Gastroesophageal sphincter (tissue), 4 donors: ENCODE measurements around the gene CCDC47. TPM values are rescaled to one million over a fixed set of nuclear protein-coding genes. Genes with fewer than 3 reads are reported as not detected.

Source experiments
- ATAC-seq: fragments of 150-250 bp; one replicate; pipeline ENCODE4 v1.9.1; 2016; ENCODE audit warnings: mild to moderate bottlenecking, moderate library complexity
- H3K27ac ChIP-seq, 4 donors: fragments of 200-600 bp; sonication (generic) in 3 of 4; 1 replicate in 3 of 4; 2 replicates in 1 of 4; pipeline ENCODE4 v1.5.1; 2016 to 2019
- H3K27me3 ChIP-seq: fragments of 200-600 bp; sonication (generic); one replicate; pipeline ENCODE4 v1.5.1; 2019
- H3K36me3 ChIP-seq, 2 donors: fragments of 200-600 bp; sonication (generic); one replicate each; pipeline ENCODE4 v1.5.1; 2019; ENCODE audit warnings: control low read depth in 1 of 2
- H3K4me1 ChIP-seq, 3 donors: fragments of 200-600 bp; sonication (generic); 1 replicate in 2 of 3; 2 replicates in 1 of 3; pipeline ENCODE4 v1.5.1; 2016 to 2019; ENCODE audit warnings: control low read depth in 2 of 3
- H3K4me3 ChIP-seq, 2 donors: fragments of 200-600 bp; sonication (generic); one replicate each; pipeline ENCODE4 v1.5.1; 2019; ENCODE audit warnings: mild to moderate bottlenecking in 1 of 2, moderate library complexity in 1 of 2
- H3K9me3 ChIP-seq, 3 donors: fragments of 200-600 bp; sonication (generic); one replicate each; pipeline ENCODE4 v1.5.1; 2017 to 2019; ENCODE audit warnings: control low read depth in 2 of 3
- EP300 ChIP-seq: sonication (generic); formaldehyde crosslinking; IDR thresholded peaks from one replicate; pipeline ENCODE4 v1.6.1; 2017; ENCODE audit warnings: antibody characterized with exemption, mild to moderate bottlenecking
- POLR2A ChIP-seq, 2 donors: fragments of 450-650 bp; IDR thresholded peaks; one replicate each; pipeline ENCODE4 v1.6.1; 2017; ENCODE audit warnings: antibody characterized with exemption in 2 of 2, mild to moderate bottlenecking in 2 of 2, moderate library complexity in 1 of 2
- POLR2AphosphoS5 ChIP-seq: sonication (generic); formaldehyde crosslinking; IDR thresholded peaks from one replicate; pipeline ENCODE4 v1.6.1; 2017; ENCODE audit warnings: antibody characterized with exemption
- WGBS, 2 donors: methylation state at CpG; one replicate each; pipeline ENCODE4 v1.1.5; 2018; ENCODE audit warnings: low coverage in 1 of 2; 5-methylcytosine and 5-hydroxymethylcytosine counted together
- total RNA-seq, 4 donors: library from RNA; depleted of rRNA; stranded (reverse); fragments of >200 nt; gene quantifications; one replicate each; pipeline ENCODE4 v1.1.0, GENCODE V29; 2016
- TF ChIP-seq, protein P1 (sequence below), 4 experiments: fragments of 200-600 bp in 2 of 4; fragments of 450-650 bp in 2 of 4; sonication (generic) in 1 of 4; IDR thresholded peaks; one replicate each; pipeline ENCODE4 v1.5.1; 2017 to 2019; ENCODE audit warnings: antibody characterized with exemption in 4 of 4, mild to moderate bottlenecking in 2 of 4, moderate library complexity in 2 of 4

The CCDC47 gene
- total RNA-seq, 4 donors from 2014 or later = 53.1 to 62.0 (median 58.9) TPM

DNA sequence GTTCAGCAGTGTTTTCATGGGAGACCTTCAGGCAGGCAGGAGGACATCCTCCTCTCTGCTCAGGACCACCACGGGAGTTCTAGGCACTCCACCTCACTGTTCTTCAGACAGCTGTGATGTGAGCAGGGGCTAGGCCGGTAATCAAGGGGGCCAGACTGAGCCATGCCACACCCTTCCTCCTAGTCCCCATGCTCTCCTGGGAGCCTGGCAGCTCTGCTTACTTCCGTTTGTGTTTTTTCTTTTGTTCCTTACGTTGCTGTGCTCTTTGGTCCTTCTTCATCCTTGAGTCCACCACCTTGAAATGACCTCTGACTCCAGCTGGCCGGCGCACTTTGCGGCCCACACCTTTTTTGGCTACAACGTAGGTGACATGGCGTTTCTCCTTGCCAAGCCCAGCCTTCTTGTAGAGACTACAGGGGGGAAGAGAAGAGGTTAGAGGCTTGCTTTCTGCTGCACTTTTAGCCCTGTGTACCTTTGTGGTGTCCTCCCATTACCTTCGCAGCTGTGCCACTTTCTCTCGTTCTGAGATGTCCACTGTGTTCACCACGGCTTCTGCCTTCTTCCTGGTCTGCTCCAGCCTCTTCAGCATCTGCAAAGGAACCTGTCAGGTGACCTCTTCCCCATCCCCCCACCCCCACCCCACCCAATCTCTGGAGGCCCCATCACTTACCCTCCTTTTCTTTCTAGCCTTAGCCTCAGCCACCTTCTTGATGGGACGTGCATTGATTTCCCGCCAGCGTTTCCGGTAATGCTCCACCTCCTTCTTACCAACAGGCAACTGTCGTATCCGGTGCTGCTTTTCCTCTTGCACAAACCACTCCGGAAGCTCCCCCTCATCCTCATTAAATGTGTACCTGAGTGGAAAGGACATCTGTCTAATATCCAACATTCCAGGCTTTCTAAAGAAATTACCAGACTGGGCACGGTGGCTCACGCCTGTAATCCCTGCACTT lies 46.5 kb upstream of the CCDC47 start:
- Histone ChIP-seq H3K4me1 (peaks cover 0 to 5% (median 0%) of the 10 kb centered on the region in 3 donors), H3K9me3 (no peaks in the 10 kb centered on the region), H3K4me3 (no peak overlapping the region), H3K36me3 (peaks cover 4 to 100% of the 10 kb centered on the region in 2 donors), H3K27ac (peak overlapping the region in 2 of 4 donors; percentile 35 to 36), H3K27me3 (no peaks in the 10 kb centered on the region)
- WGBS, 2 donors = 65 to 68% methylated on average over 6 to 19 of the region's 21 CpGs
- TF ChIP-seq, protein P1, sequence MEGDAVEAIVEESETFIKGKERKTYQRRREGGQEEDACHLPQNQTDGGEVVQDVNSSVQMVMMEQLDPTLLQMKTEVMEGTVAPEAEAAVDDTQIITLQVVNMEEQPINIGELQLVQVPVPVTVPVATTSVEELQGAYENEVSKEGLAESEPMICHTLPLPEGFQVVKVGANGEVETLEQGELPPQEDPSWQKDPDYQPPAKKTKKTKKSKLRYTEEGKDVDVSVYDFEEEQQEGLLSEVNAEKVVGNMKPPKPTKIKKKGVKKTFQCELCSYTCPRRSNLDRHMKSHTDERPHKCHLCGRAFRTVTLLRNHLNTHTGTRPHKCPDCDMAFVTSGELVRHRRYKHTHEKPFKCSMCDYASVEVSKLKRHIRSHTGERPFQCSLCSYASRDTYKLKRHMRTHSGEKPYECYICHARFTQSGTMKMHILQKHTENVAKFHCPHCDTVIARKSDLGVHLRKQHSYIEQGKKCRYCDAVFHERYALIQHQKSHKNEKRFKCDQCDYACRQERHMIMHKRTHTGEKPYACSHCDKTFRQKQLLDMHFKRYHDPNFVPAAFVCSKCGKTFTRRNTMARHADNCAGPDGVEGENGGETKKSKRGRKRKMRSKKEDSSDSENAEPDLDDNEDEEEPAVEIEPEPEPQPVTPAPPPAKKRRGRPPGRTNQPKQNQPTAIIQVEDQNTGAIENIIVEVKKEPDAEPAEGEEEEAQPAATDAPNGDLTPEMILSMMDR (IDR thresholded peaks at IDR 0.05) = no peak
- TF ChIP-seq EP300 (no peak), POLR2AphosphoS5 (no peak), POLR2A (IDR thresholded peaks at IDR 0.05) (no peak)
- ATAC-seq = no peak

DNA sequence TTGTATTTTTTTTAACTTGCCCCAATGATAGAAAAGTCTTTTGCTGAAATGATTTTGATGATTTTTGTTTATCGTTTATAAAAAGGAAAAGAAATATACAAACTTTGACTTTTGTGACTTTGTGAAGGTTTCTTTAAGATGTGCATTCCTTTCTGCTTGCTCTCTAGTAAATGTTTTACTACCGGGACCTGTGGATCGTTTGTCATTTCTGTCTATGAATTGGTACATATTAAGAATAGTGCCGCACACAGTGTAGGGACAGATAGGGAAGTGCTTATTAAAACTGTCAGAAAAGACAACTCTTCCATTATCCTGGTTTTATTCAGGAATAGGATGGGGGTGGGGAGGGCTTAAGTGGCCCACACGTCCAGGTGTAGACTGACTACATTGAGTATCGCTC lies 45.7 kb upstream of the CCDC47 start:
- WGBS, 2 donors = 49 to 60% methylated on average over 5 to 6 of the region's 6 CpGs
- Histone ChIP-seq H3K4me3 (no peak overlapping the region), H3K27ac (no peak overlapping the region), H3K4me1 (no peaks in the 10 kb centered on the region), H3K36me3 (peaks cover 4 to 100% of the 10 kb centered on the region in 2 donors), H3K27me3 (no peaks in the 10 kb centered on the region), H3K9me3 (no peaks in the 10 kb centered on the region)
- TF ChIP-seq EP300 = no peak
- TF ChIP-seq POLR2A (IDR thresholded peaks at IDR 0.05) = no peak
- TF ChIP-seq, protein P1 (IDR thresholded peaks at IDR 0.05) = no peak
- no peak for TF ChIP-seq POLR2AphosphoS5
- ATAC-seq = no peak

DNA sequence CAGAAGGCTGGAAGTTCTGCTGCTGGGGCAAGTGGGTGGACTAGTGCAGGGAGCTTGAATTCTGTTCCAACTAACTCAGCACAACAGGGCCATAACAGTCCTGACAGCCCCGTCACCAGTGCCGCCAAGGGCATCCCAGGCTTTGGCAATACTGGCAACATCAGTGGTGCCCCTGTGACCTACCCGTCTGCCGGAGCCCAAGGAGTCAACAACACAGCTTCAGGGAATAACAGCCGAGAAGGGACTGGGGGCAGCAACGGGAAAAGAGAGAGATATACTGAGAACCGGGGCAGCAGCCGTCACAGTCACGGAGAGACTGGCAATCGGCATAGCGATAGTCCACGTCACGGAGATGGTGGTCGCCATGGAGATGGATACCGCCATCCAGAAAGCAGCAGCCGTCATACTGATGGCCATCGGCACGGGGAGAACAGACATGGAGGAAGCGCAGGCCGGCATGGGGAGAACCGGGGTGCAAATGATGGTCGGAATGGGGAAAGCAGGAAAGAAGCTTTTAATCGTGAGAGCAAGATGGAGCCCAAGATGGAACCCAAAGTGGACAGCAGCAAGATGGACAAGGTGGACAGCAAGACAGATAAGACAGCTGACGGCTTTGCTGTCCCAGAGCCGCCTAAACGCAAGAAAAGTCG lies 44.5 kb upstream of the CCDC47 start:
- Histone ChIP-seq H3K36me3 (peaks cover 4 to 100% of the 10 kb centered on the region in 2 donors), H3K9me3 (no peaks in the 10 kb centered on the region), H3K27me3 (no peaks in the 10 kb centered on the region), H3K4me3 (no peak overlapping the region), H3K27ac (no peak overlapping the region), H3K4me1 (no peaks in the 10 kb centered on the region)
- TF ChIP-seq EP300 (no peak), POLR2A (IDR thresholded peaks at IDR 0.05) (no peak), POLR2AphosphoS5 (no peak)
- TF ChIP-seq, protein P1 (IDR thresholded peaks at IDR 0.05) = no peak
- ATAC-seq = no peak
- WGBS, 2 donors = 85 to 90% methylated on average over 4 to 10 of the region's 27 CpGs

DNA sequence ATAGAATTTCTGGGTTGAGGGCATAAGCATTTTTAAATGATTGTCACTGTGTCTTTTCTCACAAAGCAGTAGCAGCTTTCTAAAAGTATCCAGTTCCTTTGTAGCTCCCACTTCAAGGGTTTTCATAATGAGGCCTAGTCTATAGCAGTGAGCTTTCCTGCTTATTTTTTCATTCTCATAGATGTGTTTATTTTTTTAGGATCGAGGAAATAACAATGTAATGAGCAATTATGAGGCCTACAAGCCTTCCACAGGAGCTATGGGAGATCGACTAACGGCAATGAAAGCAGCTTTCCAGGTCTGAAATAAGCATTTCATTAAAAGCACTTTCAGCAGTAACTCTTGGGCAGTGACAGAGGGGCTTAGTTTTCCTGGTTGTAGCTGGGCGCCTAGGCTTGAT lies 43.3 kb upstream of the CCDC47 start:
- no peaks in the 10 kb centered on the region for H3K4me1 ChIP-seq
- H3K36me3 ChIP-seq = peaks cover 6 to 100% of the 10 kb centered on the region in 2 donors
- H3K27ac ChIP-seq = no peak overlapping the region
- H3K4me3 ChIP-seq = no peak overlapping the region
- TF ChIP-seq POLR2A (IDR thresholded peaks at IDR 0.05) (no peak), EP300 (no peak), POLR2AphosphoS5 (no peak)
- TF ChIP-seq, protein P1 (IDR thresholded peaks at IDR 0.05) = no peak
- H3K27me3 ChIP-seq = no peaks in the 10 kb centered on the region
- no peak for ATAC-seq
- H3K9me3 ChIP-seq = no peaks in the 10 kb centered on the region
- WGBS, 2 donors = 93% methylated on average over 3 of the region's 4 CpGs; no CpG with 5 or more reads in 1 of the 2 donors
